Activated naive CD4-positive, alpha-beta T cell treated with anti-CD3 and anti-CD28 coated beads, Interleukin-2, amount 50 U/mL, for 24 hours (primary cell): ENCODE data around the gene NFKBIA.
"Not testable (repeated sequence)": the region's sequence is repeated elsewhere in the genome, so short reads cannot be mapped to it uniquely, and the experiment has no call there.

Experiments used
- H3K27ac Mint-ChIP-seq: one replicate; pipeline ENCODE4 v1.8.0; 2021; ENCODE audit warnings: mild to moderate bottlenecking, mixed read lengths
- H3K27me3 Mint-ChIP-seq: one replicate; pipeline ENCODE4 v1.8.0; 2021; ENCODE audit warnings: mixed read lengths
- H3K36me3 Mint-ChIP-seq: one replicate; pipeline ENCODE4 v1.8.0; 2021; ENCODE audit warnings: mixed read lengths
- H3K4me1 Mint-ChIP-seq: one replicate; pipeline ENCODE4 v1.8.0; 2021; ENCODE audit warnings: mixed read lengths
- H3K4me3 Mint-ChIP-seq: one replicate; pipeline ENCODE4 v1.8.0; 2021; ENCODE audit warnings: mild to moderate bottlenecking, mixed read lengths
- H3K9me3 Mint-ChIP-seq: one replicate; pipeline ENCODE4 v1.8.0; 2021; ENCODE audit warnings: mixed read lengths

The NFKBIA gene, protein sequence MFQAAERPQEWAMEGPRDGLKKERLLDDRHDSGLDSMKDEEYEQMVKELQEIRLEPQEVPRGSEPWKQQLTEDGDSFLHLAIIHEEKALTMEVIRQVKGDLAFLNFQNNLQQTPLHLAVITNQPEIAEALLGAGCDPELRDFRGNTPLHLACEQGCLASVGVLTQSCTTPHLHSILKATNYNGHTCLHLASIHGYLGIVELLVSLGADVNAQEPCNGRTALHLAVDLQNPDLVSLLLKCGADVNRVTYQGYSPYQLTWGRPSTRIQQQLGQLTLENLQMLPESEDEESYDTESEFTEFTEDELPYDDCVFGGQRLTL

DNA sequence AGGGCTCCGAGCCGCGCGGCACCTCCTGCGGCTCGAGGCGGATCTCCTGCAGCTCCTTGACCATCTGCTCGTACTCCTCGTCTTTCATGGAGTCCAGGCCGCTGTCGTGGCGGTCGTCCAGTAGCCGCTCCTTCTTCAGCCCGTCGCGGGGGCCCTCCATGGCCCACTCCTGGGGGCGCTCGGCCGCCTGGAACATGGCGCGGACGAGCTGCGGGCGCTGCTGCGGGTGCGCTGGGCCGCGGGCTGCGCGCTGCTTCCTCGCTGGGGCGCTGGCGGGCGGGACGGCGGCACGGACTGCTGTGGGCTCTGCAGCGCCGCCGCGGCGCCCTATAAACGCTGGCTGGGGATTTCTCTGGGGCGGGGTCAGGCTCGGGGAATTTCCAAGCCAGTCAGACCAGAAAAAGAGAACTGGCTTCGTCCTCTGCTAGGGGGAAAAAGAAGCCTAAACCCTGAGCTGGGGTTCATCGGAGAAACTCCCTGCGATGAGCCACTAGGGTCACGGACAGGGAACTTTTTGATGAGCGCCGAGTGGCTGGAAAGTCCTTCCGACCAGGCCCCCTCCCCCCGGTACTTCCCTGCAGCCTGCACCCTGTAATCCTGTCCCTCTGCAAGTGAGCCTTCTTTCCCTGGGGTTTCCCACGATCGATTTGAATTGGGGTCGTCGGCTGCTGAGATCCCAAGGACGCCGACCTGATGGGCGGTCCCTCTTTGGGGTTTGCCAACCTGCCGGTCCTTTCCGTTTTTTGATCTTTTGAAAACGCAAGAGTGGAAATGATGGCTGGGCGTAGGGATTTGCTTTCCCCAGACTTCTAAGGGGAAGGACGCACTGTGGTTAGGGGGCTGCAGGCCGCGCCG, at the start of gene NFKBIA:
NFKBIA (minus strand) TSS at position 301 of the 855 bp plus-strand sequence; CDS start at position 196, 105 bp downstream.
- Mint-ChIP-seq H3K4me1 (peaks cover 31% of the 10 kb centered on the region), H3K9me3 (no peaks in the 10 kb centered on the region), H3K36me3 (peaks cover 31% of the 10 kb centered on the region), H3K27ac (peak within 1 kb of the TSS; percentile 99), H3K4me3 (peak within 1 kb of the TSS; percentile 96), H3K27me3 (no peaks in the 10 kb centered on the region)

DNA sequence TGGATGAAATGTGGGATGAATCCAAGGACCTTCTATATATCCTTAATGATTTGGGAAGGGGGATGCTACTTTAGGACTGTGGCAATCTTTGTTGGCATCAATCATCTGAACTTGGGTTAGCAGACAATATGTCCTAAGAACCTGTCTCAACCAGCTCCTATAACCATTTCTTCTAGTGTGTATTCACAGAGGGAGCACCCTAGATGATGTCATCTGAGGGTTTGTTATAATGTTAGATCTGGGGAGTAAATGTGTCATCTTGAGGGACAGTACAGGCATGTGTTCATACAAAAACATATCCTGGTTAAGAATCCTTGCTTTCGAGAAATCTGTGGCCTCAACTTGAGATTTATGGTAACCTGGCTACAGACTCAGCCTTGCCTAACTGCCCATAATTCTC, 41.9 kb upstream of the NFKBIA start:
- Mint-ChIP-seq H3K4me3 (no peak overlapping the region), H3K36me3 (peaks cover 3% of the 10 kb centered on the region), H3K4me1 (no peaks in the 10 kb centered on the region), H3K27me3 (peaks cover 3% of the 10 kb centered on the region), H3K9me3 (no peaks in the 10 kb centered on the region), H3K27ac (no peak overlapping the region)

DNA sequence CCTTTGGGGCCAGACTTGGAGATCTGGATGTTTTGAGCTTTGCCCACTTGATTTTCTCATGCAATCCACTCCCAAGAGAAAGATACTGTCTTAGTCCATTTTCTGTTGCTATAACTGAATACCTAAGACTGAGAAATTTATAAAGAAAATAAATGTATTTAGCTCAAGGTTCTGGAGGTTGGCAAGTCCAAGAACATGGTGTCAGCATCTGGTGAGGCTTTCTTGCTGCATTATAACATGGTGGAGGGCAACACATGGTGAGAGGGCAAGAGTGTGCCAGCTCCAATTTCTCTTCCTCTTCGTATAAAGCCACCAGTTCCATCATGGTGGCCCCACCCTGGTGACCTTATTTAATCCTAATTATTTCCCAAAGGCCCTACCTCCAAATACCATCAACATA, 39.6 kb upstream of the NFKBIA start:
- no peaks in the 10 kb centered on the region for H3K9me3 Mint-ChIP-seq
- no peak overlapping the region for H3K27ac Mint-ChIP-seq
- H3K36me3 Mint-ChIP-seq: peaks cover 3% of the 10 kb centered on the region
- peaks cover 3% of the 10 kb centered on the region for H3K27me3 Mint-ChIP-seq
- H3K4me1 Mint-ChIP-seq: no peaks in the 10 kb centered on the region
- no peak overlapping the region for H3K4me3 Mint-ChIP-seq

DNA sequence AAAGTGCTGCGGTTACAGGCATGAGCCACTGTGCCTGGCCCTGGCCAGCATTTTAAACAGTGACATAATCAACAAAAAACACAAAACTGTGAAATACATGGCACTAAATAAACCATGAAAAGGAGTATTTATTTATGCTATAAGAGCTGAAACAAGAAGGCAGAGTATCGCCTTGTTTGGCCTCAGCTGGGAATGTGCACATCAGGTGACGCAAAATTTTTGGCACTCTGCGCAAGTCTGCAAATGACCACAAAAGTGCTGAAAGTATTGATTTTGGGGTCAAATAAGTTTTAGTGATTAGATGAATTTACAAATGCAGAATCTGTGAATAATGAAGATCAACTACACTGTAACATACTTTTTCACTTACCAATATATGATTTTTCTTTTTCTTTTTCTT, 36.6 kb upstream of the NFKBIA start:
- H3K27me3 Mint-ChIP-seq: peaks cover 2% of the 10 kb centered on the region
- H3K4me3 Mint-ChIP-seq: no peak overlapping the region
- H3K36me3 Mint-ChIP-seq: peaks cover 3% of the 10 kb centered on the region
- no peaks in the 10 kb centered on the region for H3K4me1 Mint-ChIP-seq
- no peaks in the 10 kb centered on the region for H3K9me3 Mint-ChIP-seq
- H3K27ac Mint-ChIP-seq: no peak overlapping the region

DNA sequence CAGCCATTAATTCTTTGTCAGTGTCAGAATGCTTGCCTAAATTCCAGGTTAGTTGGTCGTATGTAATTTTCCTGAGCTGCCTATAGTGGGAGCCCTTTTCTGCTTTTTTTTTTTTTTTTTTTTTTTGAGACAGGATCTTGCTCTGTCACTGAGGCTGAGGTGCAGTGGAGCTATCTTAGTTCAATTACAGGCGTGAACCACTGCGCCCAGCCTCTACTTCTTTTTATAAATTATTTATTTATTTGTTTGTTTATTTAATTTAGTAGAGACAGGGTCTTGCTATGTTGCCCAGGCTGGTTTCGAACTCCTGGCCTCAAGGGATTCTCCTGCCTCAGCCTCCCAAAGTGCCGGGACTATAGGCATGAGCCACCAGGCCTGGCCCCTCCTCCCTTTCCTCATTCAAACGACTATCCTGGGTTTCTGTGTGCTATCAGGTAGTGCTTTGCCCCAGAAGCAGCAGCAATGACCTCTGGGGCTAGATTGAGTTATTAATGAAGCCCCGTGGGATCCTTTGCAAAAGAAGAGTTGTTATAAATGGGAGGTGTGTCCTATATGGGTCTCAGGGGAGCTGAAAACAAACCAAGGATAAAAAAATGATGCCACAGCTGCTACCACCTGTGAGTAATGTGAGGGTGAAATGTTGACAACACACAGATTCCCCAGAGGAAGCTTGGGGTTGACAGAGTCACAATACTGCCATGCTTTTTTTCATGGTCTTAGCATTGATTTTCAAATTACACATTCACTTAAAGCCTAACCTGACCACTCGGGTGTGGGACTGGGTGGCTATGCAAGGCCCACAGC, 34.6 kb upstream of the NFKBIA start:
- Mint-ChIP-seq H3K4me3 (no peak overlapping the region), H3K36me3 (peaks cover 3% of the 10 kb centered on the region), H3K4me1 (peaks cover 3% of the 10 kb centered on the region), H3K27me3 (peaks cover 2% of the 10 kb centered on the region), H3K9me3 (no peaks in the 10 kb centered on the region), H3K27ac (no peak overlapping the region)

DNA sequence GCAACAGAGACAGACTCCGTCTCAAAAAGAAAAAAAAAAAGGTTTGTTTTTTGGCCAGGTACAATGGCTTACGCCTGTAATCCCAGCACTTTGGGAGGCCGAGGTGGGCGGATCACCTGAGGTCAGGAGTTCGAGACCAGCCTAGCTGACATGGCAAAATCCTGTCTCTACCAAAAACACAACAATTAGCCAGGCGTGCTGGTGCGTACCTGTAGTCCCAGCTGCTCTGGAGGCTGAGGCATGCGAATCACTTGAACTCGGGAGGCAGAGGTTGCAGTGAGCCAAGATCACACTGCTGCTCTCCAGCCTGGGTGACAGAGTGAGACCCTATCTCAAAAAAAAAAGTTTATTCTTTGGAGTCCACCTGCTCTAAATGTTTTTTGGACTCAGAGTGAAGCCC, 33.9 kb upstream of the NFKBIA start:
- not testable (repeated sequence) for H3K36me3 Mint-ChIP-seq, H3K4me3 Mint-ChIP-seq, H3K27me3 Mint-ChIP-seq, H3K4me1 Mint-ChIP-seq, H3K9me3 Mint-ChIP-seq, H3K27ac Mint-ChIP-seq

DNA sequence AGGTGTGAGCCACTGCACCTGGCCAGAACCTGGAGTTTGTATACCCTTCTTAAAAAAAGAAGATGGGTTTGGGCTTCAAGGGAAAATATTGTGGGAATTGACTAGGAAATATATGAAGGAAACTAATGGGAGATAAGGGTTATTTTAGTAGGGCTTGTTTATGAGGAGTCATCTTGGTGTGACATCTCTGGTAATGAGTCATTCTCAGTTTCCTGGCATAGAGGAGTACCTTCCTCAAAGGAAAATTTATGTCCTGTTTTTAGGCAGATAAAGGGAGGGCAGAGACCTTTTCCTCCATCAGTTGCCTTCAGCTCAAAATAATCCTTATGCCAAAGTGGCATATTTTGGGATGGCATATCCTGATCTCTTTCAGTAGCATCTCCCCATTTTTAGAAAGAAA, 30.6 kb upstream of the NFKBIA start:
- Mint-ChIP-seq H3K36me3 (no peaks in the 10 kb centered on the region), H3K27me3 (no peaks in the 10 kb centered on the region), H3K4me1 (peaks cover 5% of the 10 kb centered on the region), H3K27ac (no peak overlapping the region), H3K9me3 (no peaks in the 10 kb centered on the region), H3K4me3 (no peak overlapping the region)

DNA sequence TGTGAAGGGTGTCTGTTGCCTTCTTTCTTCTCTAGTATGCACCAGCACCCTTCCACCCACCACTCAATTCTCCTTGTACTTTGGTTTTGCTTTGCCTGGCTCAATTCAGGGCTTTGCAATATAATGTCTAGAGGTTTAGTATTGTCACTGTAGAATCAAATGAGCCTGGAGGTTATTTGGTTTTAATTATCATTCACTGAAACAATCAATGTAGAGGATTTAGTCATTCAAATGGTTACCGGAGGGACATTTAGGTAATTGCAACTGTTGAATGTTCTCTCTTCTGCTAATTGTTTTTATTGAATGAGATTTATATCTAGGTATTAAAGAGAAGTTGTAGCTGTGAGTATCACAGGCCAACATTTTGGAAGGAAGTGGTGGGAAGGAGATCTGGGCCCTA, 29.3 kb upstream of the NFKBIA start:
- Mint-ChIP-seq H3K4me1 (peaks cover 8% of the 10 kb centered on the region), H3K36me3 (no peaks in the 10 kb centered on the region), H3K9me3 (no peaks in the 10 kb centered on the region), H3K4me3 (no peak overlapping the region), H3K27me3 (no peaks in the 10 kb centered on the region), H3K27ac (no peak overlapping the region)

DNA sequence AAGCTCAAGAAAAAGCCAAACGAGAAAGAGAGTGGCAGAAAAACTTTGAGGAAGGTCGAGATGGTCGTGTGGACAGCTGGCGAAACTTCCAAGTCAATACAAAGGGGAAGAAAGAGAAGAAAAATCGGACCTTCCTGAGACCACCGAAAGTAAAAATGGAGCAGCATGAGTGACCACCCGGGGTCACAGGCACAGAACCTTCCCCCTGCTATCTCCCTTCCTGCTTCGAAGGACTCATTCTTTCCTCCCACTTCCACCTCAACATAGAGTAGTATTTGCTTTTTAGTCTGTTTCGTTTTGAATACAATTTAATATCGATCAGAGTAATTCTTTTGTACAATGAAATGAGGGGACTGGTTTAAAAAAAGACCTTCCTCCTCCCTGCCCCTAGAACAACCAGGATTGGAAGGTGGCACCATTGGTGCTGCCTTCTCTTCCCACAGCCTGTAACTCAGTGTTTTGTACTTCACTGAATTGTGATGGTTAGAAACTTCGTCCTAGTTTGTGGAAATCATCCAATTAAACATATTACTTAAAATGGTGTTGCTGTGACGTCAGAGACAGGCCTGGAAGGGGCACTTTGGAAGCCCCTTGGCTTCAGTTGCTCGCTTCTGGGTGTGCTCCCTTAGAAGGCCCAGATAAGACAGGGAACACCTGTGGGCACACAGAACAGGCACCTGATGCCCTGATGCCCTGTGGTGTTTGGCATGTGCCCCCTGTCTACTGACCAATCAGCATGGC, 26.1 kb upstream of the NFKBIA start:
- H3K27ac Mint-ChIP-seq: no peak overlapping the region
- no peak overlapping the region for H3K4me3 Mint-ChIP-seq
- H3K27me3 Mint-ChIP-seq: no peaks in the 10 kb centered on the region
- no peaks in the 10 kb centered on the region for H3K9me3 Mint-ChIP-seq
- no peaks in the 10 kb centered on the region for H3K36me3 Mint-ChIP-seq
- H3K4me1 Mint-ChIP-seq: peaks cover 8% of the 10 kb centered on the region

DNA sequence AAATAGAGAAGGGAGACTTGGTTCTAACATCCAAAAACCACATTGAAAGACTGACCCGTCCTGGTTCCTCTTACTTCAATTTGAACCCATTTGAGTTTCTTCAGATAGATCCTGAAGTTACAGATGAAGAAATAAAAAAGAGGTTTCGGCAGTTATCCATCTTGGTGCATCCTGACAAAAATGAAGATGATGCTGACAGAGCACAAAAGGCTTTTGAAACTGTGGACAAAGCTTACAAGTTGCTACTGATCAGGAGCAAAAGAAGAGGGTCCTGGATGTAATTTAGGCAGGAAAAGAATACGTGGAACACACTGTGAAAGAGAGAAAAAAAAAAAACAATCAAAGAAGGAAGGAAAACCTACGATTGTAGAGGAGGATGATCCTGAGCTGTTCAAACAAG, 25.4 kb upstream of the NFKBIA start:
- Mint-ChIP-seq H3K4me1 (peaks cover 5% of the 10 kb centered on the region), H3K27ac (no peak overlapping the region), H3K36me3 (no peaks in the 10 kb centered on the region)

DNA sequence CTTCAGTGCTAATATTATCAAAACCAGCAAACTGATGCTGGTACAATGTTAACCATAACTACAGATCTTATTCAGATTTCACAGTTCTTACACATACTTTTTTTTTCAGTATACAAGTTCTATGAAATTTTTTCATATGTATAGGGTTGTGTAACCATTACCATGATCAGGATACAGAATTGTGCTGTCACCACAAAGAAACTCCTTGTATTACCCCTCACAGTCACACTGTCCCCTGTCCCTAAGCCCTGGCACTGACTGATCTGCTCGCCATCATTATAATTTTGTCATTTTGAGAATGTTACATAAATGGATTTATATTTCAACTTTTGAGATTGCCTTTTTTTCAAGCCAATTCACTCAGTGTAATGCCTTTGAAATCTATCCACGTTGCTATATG, 21.3 kb upstream of the NFKBIA start:
- H3K27ac Mint-ChIP-seq: no peak overlapping the region
- no peak overlapping the region for H3K4me3 Mint-ChIP-seq
- H3K9me3 Mint-ChIP-seq: no peaks in the 10 kb centered on the region
- H3K27me3 Mint-ChIP-seq: no peaks in the 10 kb centered on the region
- H3K36me3 Mint-ChIP-seq: no peaks in the 10 kb centered on the region
- peaks cover 11% of the 10 kb centered on the region for H3K4me1 Mint-ChIP-seq

More for the DNA sequence above, 25.4 kb upstream of the NFKBIA start:
- Mint-ChIP-seq H3K9me3 (no peaks in the 10 kb centered on the region), H3K27me3 (no peaks in the 10 kb centered on the region), H3K4me3 (no peak overlapping the region)

DNA sequence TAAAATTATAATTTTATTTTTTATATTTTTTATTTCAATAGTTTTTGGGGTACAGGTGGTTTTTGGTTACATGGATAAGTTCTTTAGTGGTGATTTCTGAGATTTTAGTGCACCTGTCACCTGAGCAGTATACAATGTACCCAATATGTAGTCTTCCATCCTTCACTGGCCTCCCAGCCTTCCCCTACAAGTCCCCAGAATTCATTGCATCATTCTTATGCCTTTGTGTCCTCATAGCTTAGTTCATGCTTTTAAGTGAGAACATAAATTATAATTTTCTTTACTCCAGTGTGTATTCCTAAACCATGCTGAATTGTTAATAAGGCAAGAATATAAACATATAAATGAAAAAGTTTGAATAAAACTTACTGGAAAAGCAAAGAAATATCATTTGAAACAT, 19.1 kb upstream of the NFKBIA start:
- Mint-ChIP-seq H3K27ac (no peak overlapping the region), H3K27me3 (no peaks in the 10 kb centered on the region), H3K4me1 (peaks cover 5% of the 10 kb centered on the region), H3K4me3 (no peak overlapping the region), H3K9me3 (no peaks in the 10 kb centered on the region), H3K36me3 (no peaks in the 10 kb centered on the region)

DNA sequence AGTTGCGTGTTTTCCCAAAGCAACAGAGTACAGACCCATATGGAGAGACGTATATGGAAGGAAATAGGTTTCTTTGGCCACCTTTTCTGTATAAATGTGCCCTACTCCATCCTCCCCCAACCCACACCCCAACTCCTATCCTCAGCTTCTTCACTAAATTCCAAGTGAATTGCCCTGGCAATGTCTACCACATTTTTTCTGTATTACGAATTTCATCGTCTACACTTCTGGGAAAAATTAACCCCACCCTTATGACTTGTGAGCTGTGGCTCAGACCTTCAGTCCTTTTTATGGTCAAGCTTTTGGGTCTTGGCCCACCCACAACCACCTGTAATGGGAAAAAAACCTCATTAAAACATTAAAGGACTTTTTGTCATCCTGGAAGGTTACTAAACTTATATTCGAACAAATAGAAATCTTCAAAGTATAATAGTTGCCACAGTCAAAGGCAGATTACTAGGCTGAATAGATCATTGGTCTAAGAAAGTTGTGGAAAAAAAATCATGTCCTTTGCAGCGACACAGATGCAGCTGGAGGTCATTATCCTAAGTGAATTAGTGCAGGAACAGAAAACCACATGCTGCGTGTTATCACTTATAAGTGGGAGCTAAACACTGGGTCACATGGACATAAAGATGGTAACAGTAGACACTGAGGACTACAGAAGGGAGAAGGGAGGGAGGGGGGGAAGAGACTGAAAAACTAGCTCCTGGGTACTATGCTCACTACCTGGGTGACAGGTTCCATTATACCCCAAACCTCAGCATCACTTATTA, 15.7 kb upstream of the NFKBIA start:
- Mint-ChIP-seq H3K36me3 (no peaks in the 10 kb centered on the region), H3K4me1 (peaks cover 32% of the 10 kb centered on the region), H3K4me3 (no peak overlapping the region), H3K27ac (no peak overlapping the region), H3K27me3 (no peaks in the 10 kb centered on the region), H3K9me3 (no peaks in the 10 kb centered on the region)

DNA sequence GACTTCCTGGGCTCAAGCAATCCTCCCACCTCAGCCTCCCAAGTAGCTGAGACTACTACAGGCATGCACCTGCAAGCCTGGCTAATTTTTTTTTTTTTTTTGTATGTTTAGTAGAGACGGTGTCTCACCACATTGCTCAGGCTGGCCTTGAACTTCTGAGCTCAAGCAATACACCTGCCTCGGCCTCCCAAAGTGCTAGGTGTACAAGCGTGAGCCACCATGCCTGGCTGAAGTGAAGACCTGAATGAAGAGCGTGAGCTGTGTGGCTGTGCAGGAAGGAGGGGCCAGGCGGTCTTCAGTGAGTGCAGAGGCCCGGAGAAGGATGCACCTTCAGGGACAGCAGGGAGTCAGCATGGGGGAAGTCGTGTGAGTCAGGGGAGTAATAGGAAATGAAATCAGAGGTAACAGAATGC, 14.9 kb upstream of the NFKBIA start:
- no peak overlapping the region for H3K27ac Mint-ChIP-seq
- no peak overlapping the region for H3K4me3 Mint-ChIP-seq
- no peaks in the 10 kb centered on the region for H3K36me3 Mint-ChIP-seq
- peaks cover 40% of the 10 kb centered on the region for H3K4me1 Mint-ChIP-seq
- no peaks in the 10 kb centered on the region for H3K9me3 Mint-ChIP-seq
- no peaks in the 10 kb centered on the region for H3K27me3 Mint-ChIP-seq
